HG03025 (cell line): ENCODE measurements around the gene TTLL6.
"Not testable (repeated sequence)": the region's sequence is repeated elsewhere in the genome, so short reads cannot be mapped to it uniquely, and the experiment has no call there.

Source experiments
- ATAC-seq: cut with Tn5 transposase; IDR thresholded peaks from one replicate; pipeline ENCODE4 v1.9.1; 2021; ENCODE audit warnings: mild to moderate bottlenecking, moderate library complexity; ENCODE audit not compliant: unreplicated experiment, low FRiP score

Gene TTLL6

DNA sequence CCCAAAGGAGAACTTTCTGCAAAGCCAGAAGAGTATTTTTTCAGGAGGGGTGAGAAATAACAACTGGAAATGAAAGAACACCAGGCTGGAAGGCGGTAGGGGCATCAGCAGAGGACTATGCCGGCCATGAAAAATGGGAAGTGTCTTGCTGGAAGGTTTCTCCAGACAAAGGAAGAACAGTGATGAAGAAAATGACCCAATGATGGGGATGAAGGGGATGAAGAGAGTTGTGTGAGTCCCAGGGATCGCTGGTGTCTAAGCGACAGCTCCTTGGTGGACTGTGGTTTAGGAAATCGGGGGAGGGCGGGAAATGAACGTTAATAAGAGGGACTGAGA is 623 bp downstream of the TTLL6 start:
- ATAC-seq, result no peak

DNA sequence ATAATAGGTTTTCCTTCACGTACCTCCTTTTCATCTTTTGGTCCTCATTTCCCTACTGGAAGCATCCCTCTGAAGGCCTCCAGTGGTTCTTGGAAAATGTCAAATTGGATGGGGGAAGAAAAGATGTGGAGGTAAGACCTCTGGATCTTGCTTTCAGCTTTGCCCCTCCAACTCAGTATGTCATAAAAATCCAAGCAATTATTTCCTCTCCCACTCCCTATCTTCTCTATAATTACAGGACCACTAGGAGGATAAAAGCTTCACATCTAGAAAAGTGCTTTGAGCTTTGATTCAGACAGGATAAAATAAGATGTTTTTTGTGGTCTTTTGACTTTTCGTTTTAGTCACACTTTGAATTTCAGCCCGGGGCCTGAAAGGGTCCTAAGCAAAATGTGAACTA is 1.7 kb downstream of the TTLL6 start:
- ATAC-seq, result no peak

DNA sequence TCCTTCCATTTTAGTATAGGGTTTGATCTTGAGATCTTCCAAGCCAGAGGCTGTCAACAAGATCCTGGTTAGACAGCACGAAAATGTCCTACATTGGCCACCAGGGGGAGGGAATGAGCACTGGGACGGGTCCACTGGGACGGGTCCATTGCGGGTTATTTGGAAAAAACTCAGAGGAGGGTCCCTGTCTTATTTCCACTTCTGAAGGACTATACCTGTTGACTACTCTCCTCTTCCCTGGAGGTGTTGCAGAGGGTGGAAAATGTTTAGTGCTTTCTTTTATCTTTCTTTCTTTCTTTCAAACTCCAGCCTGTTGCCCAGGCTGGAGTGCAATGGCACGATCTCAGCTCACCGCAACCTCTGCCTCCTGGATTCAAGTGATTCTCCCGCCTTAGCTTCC is 2.5 kb downstream of the TTLL6 start:
- ATAC-seq, result no peak

DNA sequence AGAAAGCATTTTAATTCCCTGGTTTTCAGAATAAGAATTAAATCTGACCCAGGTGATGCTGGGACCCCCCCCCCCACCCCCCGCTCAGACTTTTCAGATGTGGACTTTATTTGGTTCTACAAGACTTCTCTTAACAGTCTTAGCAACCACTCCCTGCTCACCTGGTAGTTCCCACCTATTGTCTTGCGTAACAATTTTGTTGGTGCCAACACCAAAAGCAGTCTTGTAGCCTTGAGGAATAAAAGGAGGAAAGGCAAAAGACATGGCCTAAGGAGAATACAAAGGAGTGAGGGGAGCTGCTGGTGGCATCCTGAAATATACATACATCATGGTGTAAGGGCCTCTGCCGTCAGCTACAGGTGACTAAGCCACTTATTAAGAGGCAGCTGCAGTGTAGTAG is 5.0 kb downstream of the TTLL6 start:
- ATAC-seq, result no peak

DNA sequence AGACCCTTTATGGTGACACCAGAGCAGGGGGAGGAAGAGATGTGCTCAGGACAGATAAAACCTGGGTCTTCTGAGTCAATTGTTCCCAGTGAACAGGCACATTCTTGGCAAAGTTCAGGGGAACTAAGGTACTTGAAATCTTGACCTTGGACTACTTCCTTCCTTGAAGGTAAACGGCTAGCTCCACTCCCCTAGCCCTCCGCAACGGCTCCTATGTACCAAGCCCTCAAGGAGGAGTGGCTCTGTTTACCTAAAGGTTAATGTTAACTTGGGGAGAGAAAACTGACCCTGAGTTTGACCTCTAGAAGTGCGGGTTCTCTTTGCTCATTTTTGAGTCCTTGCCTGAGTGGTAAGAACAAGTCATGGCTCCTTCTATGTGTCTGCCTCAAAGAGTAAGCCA is 7.8 kb downstream of the TTLL6 start:
- no peak for ATAC-seq

DNA sequence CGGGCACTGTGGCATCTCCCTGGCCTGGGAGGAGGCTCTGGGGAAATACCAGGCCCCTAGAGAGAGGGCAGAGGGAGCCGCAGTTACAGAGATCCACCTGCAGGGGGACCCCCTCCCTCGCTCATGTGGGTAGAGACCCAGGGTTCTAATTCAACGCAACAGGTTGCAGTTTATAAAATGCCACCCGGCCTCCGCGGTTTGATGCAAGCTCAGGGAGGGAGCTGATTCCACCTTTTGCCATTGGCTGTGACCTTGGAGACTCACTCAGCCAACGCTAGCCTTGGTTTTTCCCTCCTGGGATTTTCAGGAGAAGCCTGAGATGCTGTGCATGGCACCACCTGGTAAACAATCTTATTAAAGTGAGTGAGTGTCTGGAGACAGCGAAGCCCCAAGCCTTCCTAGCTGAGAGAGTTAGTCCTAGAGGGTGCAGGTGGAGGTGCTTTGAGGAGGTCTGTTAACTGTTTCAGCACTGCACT is 12.1 kb downstream of the TTLL6 start:
- no peak for ATAC-seq

DNA sequence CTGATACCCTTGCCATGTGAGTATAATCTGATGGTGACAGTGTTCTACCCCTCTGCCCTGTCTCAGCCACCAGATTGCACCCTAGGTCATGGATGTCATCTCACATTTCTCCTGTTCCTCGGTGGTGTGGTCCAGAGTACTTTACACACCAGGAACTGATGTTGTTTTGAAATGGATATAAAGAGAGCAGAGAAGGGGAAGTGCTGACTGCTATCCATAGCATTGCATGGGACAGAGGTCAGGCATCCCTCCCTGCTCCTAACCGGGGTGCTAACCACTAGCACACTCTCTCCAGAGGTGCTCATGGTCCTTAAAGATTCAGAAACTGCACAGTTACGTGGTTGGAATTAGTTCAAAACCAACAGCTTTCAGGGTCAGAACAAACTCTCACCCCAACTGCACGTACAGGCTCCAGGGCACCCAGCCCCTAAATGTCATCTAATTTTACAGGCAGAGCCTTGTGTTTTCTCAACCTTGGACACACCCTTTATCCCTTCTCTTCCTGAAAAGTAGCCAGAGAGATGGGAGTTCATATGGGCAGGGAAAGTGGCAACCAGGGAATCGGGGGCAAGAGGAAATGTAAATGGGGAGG is 16.3 kb downstream of the TTLL6 start:
- no peak for ATAC-seq

DNA sequence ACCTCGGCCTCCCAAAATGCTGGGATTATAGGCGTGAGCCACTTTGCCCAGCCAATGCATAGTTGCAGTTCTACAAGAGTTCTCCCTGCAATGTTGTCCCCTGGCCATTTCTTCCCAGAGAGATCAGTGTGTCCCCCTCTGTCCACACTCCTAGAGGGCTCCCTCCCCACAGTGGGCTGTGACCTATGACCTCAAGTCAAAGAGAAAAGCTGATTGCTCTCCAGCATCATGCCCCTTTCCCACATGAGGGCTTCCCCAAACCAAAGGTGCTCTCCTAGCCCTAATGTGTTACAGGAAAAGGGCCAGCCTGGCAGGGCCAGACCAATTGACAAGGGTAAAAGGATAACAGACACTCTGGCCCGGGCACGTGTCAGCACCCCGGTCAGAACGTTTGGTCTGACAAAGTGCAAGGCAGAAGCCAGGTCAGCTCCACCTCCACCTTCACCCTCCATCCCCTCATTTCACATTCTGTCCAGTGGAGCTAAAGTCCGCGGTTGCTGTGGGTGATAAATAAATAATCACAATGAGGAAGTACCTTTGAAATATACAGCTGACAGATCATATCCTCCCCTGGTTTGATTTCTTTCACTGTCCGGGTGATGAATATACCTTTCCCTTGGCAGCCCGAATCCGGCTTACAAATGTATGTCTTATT is 17.8 kb downstream of the TTLL6 start:
- ATAC-seq, result no peak

DNA sequence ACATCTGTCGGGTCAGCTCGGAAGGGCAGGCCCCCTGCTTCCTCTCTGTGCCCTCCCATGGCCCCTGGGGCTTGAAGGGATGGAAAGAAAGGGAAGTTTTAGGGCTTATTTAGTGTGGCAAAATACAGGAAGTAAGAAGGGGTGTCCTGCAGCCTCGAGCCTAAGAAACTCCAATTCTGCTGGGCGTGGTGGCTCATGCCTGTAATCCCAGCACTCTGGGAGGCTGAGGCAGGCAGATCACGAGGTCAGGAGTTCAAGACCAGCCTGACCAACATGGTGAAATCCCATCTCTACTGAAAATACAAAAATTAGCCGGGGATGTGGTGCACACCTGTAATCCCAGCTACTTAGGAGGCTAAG is 20.9 kb downstream of the TTLL6 start:
- not testable (repeated sequence) for ATAC-seq

DNA sequence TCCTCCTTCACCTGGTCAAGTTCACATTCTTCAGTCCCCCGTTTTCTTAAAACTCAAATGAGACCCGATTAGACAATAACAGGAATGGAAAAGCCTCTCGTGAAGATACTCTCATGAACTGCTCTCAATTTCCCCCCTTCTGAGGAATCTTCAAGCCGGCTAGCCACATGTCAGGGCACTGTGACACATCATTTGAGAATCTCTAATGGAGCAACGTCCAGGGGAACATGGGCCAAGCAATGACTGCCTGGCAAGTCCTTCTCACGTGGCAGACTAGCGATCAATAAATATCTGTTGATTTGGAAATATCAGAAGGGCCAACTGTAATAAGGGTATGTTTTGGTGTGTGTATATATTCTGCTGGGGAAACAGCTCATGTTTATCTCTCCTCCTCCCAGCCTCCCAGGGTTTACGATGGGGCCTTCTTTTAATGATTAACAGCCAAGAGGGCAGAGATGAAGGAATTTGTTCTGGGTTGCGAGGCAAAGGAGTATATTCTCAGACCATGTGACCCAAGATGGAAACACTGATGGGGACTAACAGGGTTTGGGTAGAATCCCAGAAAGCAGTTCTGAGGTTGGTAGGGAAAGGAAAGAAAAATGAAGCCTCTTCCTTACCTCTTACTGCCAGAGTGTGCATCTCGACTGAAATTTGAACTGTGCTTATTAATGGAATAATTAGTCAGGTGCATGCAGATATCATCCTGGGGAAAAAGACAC is 21.4 kb downstream of the TTLL6 start:
- ATAC-seq, result no peak

DNA sequence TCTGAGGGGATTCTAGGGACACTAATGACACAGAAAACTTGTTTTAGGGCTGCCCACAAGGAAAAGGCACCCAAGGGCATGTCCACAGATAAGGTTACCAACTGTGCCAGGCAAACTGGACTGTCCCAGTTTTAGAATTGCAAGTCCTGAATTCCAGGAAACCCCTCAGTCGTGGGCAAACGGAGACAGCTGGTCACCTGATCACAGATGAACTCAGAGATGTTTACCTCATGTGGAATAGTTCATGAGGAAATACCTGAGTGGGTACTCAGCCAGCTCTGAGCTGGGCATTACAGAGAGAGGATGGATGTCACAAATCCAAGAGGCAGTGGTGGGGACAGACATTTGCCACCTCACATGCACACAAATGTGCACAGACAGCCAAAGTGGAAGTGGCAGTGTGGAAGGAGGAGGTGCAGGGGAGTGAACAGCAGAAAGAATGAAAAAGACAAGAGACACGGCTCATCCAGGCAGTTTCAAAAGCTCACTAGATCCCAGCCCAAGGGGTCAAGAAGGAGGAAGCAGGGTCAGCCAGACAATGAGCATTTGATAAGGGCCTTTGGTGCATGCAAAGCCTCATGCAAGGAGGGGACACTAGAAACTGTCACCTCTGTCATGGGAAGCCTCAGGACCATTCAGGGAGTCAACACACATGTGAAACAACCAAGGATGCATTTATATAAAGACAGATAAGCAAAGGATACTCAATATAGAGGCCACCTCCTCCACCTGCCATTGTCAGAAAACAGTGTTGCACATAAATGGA is 24.8 kb downstream of the TTLL6 start:
- ATAC-seq, result no peak

DNA sequence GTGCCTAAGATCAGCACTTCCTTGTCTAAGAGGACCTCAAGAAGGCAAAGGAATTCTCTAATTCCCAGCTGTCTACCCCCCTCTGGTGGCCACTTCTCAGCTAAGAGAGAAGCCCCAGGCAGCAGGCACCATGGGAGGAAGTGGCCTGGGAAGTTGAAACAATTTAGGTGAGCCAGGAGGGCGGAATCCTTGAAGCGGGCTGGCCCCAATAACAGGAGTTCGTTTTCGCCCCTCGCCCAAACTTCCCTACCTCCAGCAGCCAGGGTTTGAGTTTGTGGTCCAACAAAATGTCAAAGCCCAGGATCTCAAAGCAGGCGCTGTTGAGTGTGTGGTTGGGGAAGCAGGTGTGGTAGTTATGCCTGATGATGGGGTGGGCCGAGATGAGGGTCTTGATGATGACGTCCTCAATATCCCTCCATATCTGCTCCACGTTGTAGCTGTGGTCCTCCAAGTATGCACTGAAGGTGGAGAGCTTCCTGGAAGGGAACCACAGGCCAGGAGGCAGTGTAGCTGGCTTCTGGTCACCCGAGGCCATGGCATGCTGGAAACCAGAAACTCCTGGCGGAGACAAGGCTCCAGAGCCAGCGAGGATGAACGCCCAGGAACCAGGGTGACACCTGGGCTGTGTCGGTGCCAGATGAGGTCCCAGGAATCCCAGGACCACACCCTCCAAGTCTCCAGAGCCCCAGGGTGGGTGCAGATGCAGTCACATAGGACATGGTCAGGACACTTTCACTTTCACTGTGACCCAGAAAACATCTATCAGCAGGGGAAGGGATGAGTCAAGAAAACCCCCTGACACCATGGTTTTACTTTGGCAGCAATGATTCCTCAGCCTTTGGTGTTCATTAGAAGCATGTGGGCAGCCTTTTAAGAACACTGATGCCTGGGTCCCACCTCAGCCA is 25.6 kb downstream of the TTLL6 start:
- no peak for ATAC-seq

DNA sequence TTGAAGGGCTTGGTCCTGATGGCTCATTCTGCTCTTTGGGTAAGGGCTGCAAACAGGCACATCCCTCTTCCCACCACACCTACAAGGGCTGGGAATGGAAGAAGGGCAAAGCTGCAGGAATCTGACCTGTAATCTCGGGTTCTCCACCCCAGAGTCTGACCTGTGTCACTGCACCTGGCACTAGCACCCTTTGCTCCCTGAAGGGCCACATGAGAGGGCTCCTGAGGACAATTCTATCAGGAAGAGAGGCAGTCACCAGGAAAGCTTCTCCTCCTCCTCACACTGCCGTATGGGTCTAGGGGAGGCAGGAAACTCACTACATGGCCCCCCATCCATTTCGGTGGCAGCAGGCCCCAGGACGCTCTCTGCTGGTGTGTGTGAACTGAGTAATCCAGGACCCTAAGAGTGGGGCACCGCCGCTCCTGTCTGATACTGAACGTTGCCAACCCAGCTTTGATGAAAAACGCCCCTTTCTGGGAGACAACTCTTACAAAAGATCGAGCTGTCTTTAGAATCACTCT is 26.4 kb downstream of the TTLL6 start:
- ATAC-seq, result no peak

DNA sequence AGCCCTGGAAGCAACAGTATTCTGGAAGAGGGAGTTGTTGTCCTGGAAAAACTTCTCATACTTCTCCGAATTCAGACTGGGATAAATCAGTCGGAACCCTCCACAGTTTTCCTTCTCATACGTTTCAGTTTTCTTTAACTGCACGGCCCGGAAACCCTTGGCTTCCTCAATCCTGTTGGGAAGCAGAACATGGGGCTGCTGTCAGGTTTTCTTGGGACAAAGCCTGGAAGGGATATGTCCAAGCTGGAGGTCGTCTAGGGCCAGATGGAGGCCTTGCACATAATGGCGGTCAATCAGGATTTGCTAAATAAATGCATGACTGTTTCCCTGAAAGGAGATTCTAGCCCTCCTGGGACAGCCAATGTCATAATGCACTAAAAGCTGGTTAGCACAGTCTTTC is 29.2 kb downstream of the TTLL6 start:
- no peak for ATAC-seq

DNA sequence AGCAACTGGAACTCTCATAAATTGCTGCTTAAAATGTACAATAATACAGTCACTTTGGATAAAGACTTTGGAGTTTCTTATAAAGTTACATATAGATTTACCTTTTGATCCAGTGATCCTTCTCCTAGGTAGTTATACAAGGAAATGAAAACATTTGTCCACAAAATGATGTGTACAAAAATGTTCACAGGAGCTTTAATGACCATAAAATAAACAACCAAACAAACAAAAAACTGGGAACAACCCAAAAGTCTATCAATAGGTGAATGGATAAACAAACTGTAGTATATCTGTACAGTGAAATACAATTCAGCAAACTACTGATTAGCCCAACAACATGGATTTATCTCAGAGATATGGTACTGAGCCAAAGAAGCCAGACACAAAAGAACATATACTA is 37.6 kb downstream of the TTLL6 start:
- no peak for ATAC-seq

DNA sequence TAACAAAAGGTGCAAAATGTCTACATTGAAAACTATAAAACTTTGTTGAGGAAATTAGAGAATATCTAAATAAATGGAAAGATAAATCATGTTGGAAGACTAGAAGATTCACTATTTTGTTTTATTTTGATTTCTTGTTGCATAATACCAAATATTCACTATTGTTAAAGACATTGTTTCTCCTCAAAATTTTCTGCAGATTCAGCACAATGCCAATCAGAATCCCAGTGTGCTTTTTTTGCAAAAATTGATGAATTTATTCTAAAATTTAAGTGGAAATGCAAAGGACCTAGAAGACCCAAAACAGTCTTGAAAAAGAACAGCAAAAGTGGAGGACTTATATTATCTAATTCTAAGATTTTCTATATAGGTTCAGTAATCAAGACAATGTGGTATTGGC is 40.4 kb downstream of the TTLL6 start:
- ATAC-seq, result no peak

DNA sequence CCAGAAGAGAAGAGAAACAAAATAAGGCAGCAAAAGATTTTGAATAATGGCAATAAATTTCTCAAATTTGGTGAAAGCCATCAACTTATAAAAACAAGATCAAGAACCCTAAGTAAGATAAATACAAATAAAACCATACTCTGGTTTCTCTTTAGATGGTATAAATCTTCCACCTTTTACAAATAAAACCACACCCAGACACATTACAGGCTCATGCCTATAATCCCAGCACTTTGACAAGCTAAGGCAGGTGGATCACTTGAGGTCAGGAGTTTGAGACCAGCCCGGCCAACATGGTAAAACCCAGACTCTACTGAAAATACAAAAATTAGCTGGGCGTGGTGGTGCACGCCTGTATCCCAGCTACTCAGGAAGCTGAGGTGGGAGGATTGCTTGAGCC is 43.8 kb downstream of the TTLL6 start:
- no peak for ATAC-seq

DNA sequence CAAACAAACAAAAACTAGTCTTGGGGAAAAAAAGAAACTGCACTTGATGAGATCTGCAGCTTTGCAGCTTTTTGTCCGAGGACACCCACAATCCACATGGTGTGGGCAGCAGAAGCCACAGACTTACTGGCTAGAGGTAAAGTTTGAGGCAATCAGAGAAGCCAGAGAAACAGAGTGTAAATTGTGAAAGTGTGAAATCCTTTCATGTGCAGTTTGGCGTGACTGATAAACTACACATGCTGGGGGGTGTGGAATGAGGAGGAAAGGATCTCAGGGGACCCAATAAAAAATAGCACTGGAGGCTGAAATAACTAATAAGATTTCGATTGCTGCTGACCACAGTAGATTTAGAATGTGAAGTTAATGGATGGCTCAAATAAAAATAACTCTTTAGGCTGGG is 46.1 kb downstream of the TTLL6 start:
- ATAC-seq, result no peak

DNA sequence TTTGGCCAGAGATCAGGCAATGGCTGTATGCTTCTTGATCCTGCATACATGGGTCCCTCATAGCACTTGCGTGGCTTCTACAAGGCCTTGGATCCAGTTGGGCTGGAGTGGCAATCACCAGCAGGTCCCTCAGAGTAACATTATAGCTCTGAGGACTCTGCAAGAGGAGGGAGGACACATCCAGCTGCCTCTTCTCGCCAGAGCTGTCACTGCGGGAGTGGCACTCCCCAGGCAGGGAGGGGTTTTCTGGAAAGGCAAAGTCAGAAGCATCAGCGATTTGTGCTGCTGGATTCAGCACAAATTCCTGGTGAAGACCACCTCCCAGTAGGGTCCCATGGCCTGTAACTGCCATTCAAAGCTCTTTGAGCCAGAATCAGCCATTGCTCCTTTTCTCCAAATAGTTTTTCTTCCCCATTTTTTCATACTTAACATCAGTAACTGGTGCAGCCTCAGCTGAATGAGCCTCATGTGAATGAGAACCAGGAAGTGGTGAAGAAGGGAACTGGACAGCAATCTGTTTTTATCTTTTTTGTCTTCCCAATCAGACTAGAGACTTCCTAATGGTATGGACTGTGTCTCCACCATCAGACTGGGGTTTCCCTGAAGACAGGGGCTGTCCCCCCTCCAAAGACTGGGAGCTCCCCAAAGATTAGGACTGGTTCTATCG is 47.9 kb downstream of the TTLL6 start:
- ATAC-seq, result no peak
